HG02678 (cell line): ENCODE data around the gene RFT1.

Experiments
- ATAC-seq: cut with Tn5 transposase; IDR thresholded peaks from one replicate; pipeline ENCODE4 v1.9.1; 2021; ENCODE audit warnings: mild to moderate bottlenecking, moderate library complexity; ENCODE audit not compliant: unreplicated experiment

Gene RFT1, protein sequence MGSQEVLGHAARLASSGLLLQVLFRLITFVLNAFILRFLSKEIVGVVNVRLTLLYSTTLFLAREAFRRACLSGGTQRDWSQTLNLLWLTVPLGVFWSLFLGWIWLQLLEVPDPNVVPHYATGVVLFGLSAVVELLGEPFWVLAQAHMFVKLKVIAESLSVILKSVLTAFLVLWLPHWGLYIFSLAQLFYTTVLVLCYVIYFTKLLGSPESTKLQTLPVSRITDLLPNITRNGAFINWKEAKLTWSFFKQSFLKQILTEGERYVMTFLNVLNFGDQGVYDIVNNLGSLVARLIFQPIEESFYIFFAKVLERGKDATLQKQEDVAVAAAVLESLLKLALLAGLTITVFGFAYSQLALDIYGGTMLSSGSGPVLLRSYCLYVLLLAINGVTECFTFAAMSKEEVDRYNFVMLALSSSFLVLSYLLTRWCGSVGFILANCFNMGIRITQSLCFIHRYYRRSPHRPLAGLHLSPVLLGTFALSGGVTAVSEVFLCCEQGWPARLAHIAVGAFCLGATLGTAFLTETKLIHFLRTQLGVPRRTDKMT

DNA sequence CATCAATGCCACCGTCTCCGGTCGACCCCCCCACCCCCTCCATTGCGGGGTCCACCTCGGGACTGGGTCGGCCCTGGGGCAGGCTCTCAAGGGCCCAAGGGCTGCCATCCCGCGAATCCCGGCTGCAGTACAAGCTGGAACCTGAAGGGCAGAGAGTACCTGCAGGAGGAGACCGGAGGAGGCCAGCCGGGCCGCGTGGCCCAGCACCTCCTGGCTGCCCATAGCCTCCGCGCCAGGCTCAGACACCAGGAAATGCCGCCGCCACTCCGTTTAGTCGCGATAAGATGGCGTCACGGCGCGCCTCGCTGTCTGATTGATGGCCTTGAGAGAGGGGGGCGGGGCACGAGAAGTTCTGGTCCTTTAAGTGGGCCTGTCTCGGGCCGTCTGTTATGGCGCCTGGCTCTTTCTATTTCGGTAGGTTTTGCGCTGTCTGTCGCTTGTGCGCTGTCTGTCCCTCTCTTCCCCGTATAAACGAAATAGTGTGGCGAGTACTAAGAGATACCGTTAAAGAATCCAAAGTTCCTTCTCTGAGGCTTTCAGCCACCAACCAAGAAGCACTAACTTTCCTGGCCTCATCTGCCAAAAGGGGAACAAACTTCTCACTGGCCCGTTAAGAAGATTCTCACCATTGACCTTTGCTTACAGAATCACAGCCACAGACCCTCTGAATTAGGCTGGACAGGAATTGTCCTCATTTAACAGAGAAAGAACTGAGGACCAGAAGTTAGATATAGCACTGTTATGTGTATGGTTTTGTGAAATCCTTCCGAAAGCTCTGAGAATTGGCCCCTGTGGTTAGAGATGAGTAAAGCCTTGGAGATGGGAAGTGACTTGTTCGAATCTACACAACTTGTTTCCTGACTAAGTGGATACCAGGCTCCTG is at the start of gene RFT1:
Gene RFT1, minus strand, starts transcription at position 257 of the 883 bp plus-strand sequence. Its CDS starts 35 bp downstream, at position 222.
- peak; percentile 91 for ATAC-seq

DNA sequence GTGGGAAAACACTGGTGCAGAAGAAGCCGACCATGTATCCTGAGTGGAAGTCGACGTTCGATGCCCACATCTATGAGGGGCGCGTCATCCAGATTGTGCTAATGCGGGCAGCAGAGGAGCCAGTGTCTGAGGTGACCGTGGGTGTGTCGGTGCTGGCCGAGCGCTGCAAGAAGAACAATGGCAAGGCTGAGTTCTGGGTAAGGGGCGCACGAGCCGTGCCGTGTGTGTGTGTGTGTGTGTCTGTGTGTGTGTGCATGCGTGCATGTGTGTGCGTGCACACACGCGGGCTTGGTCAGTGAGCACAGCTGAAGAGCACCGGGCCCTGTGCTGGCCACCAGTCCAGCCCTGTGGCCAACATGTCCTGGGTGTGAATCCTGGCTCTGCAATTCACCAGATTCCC is 49.3 kb upstream of the RFT1 start:
- no peak for ATAC-seq

DNA sequence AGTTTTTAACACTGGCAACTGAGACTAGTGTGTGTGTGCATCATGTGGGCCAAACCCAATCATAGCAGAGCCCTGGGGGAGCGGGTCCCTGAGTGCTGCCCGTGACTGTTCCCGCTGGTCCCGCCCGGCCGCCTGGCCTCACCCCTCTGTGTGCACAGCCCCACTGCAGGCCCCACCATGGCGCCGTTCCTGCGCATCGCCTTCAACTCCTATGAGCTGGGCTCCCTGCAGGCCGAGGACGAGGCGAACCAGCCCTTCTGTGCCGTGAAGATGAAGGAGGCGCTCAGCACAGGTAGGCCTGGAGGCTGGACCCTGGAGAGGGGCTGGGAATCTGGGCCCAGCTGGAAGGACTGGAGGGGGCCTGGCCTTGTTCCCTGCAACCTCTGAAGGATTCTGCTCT is 48.0 kb upstream of the RFT1 start:
- ATAC-seq, result no peak

DNA sequence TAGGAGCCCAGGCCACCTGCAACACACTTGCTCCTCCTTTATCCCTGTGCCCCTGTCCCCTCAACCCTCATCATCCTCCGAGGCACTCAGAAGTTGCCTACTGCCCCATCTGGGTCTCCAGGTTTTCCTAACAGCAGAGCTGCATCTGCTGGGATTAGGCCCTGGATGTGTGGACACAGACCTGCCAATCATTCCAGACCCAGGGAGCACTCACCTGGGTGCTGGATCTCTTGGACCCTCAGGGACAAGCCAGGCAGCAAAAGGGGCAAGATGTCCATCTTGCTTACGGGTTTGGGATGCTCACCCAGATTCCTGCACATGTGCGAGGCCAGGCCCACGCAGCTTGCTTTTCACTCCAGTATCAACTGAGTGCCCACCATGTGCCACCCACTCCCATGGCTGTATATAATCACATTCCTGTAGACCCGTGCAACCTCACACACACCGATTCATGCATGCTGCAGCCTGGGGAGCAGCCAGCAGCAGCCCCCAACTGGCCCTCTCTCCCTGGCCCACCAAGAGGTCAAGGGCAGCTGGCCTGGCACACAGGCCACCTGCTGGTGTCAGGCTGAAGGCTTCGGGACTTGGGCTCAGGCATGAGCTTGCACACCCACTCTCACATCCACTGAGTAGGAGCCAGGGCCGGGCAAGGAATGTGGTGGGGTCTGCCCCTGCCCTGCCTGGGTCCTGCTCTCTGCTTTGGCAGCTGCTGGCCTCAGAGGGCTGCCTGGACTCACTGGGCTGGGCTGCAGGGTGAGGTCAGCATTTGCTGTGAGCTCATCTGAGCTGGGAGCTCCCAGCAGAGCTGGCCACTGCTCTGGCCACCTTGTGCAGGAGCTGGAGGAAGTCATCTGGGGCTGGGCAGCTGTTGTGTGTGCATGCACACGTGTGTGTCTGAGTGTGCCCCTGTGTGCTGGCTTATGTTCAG is 45.6 kb upstream of the RFT1 start:
- no peak for ATAC-seq

DNA sequence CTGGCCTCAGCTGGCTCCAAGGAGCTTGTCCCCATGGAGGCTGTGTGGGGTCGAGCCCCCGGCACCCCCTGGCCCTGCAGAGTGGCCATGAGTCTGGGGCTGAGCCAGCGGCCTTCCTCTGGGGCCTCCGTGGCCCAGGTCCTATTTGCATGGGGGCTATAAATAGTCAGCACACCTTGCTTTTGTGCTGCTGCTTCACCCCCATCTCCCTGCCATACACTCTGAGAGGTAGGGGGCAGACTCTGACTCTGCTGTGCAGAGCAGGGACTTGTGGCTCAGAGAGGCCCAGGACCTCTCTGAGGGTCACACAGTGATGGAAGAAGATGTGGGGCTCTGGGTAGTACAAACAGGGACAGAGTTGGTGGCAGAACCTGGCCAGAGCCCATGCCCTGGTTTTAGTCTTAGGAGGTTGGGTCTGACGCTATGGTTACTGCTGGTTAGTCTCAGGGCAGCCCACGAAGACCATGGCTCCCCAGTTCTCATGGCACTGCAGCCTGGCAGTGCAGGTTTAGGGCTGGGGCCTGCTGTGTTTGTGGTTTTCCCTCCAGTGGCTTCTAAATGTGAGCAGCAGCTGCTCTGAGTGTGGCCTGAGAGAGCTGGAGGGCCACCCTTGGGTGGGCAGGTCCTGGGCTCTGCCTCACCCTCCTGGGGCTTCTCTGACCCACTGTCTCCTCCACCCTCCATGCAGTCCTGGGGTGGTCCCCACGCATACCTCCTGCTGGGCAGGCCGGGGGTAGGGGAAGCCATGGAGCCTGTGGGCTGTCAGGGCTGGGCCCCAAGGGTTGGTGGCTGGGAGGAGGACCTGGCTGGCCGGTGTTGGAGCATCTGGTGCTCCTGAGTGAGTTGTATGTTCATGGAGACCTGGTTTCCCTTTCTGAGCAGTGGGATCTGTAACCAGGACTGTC is 44.4 kb upstream of the RFT1 start:
- peak; percentile 54 for ATAC-seq

DNA sequence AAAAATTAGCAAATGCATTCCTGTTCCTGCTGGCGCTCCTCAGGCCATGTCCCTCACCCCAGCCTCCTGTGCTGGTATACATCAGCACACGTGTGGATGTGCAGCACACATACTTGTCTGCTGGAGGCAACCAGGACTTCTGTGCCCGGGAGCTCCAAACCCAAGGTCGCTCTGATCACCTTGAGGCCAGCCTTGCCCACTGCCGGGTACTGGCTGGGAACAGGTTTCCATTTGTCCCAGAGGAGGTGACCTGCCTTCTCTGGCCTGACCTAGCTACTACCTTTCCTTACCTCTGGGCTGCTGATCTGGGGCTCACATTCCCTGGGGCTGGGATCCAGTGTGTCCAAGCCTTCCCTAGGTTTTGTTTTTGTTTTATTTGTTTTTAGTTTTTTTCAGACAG is 42.9 kb upstream of the RFT1 start:
- no peak for ATAC-seq

DNA sequence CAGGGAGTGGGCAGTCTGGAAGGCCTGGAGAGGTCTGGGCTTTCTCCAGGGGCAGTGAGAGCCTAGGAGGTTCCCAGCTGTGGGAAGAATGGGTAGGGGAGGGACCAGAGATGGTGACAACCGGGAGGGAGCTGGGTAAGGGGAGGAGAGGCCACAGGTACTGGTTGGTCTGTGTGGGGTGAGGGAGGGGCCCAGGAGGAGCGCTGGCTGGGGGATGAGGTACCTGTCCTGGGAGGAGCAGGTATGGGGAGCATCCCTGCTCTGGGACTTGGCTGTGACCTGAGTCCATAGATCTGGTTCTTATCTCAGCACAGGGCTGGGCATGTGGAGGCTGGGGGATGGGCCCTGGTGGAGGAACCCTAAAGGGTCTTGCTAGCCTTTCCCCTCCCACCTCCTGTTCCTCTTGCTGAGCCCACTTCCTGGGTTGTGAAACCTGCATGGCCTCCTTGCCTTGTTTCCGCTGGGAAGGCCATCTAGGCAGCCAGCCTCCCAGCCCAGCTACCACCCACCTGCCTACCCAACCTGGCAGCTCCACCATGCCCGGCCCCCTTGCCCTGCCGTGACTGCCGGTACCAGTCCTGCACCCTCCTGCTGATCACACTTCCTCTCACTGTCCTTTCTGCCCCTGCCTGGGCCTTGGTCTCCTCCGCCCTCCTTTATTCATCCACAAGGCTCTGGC is 41.7 kb upstream of the RFT1 start:
- no peak for ATAC-seq

DNA sequence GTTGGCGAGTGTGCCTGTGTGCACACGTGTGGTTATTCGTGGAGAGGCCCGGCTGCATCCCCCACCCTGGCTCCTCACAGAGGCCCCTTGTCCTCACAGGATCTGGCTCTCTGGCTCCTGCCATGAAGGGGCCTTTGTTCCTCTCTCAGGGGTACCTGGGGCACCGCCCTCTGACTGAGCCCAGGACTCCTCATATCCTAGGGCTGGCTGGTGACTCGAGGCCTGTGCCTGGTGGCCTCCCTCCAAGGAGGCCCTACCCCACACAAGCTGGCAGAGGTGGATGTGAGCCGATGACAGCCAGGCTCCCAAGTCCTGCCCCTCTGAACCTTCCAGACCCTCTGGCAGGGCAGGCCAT is 40.8 kb upstream of the RFT1 start:
- no peak for ATAC-seq

DNA sequence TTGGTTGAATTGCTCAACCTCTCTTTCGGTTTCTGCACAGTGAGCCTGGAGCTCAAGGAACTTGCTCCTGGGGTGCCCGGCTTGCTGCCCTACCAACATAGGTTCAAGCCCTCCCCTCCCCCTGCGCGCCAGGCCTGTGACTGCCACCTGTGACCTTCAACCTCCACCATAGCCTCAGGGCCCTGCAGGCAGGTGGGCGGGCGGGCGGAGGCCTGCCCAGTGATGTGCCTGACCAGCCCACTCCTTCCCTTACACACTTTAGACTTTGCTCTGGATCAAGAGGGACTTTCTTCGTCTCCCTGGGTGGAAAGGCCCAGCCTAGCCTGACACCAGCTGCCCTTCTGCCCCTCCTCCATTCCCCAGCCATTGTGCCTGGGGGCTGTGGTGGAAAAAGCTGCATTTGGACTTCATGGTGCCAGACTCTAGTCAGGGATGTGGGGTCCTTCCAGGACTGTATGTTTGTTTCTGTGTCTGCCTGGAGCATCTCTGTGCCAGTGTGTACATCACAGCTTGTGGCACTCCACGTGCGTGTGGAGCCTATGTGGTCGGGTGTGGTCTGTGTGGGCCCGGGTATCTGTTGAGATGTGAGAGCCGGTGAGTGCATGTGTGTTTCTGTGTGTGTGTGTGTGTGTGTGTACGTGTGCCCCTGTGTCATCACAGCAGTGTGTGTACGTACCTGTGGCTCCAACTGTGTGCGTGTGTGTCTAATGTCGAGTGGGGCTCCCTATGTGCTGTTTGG is 40.3 kb upstream of the RFT1 start:
- no peak for ATAC-seq

DNA sequence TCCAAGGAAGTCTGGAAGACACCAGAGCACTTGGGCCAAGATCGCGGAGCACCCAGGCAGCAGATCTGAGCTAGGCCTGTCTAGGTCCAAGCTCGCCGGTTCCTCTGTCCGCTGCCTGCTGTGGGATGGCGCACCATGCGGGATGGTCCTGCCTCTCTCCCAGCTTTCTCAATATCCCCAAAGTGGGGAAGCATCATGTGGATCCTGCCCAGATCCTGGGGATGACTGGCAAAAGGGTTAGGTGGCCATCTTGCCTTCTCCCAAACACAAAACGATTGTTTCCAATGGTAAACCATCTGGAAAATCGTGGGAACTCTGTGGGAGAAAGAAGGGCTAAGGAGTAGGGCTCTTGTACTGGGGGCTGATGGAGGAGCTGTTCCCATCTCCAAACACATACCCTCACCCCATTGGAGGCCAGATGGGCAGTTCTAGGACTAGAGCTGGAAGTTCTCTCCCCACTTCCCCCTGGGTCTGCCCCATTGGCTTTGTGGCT is 39.6 kb upstream of the RFT1 start:
- no peak for ATAC-seq

DNA sequence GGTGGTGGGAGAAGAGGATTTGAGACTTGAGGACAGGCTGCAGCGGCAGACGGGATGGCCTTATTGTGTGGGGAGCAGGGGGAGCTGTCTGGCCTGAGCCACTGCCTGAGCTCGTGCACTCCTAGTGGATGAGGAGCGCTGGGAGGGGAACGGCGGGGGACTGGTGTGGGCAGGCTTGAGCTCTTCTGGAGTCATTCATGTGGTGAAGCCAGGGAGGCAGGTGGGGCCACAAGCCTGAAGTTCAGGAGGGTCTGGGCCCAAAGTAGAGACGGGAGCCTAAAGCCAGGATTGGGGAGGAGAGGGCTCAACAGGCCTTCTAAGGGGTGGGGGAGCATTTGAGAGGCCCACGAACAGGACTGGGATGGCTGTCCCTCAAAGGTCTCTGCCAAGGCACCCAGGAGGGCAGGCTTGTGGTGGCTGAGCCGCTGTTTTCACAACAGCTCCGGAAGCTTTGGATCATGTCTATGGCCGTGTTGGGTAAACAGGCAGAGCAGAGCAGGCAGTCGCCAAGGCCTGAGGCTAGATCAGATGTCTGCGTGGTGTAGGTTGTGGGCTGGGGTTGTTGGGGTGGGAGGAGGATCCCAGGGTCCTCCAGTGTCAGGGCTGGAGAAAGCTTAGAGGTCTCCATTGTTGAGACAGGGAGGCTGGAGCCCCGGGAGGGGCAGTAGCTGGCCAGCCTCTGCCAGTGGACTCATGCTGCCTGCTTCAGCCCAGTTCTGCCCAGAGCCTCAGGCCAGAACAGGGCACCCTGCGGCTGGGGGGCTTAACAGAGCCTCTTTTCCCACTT is 39.0 kb upstream of the RFT1 start:
- no peak for ATAC-seq

DNA sequence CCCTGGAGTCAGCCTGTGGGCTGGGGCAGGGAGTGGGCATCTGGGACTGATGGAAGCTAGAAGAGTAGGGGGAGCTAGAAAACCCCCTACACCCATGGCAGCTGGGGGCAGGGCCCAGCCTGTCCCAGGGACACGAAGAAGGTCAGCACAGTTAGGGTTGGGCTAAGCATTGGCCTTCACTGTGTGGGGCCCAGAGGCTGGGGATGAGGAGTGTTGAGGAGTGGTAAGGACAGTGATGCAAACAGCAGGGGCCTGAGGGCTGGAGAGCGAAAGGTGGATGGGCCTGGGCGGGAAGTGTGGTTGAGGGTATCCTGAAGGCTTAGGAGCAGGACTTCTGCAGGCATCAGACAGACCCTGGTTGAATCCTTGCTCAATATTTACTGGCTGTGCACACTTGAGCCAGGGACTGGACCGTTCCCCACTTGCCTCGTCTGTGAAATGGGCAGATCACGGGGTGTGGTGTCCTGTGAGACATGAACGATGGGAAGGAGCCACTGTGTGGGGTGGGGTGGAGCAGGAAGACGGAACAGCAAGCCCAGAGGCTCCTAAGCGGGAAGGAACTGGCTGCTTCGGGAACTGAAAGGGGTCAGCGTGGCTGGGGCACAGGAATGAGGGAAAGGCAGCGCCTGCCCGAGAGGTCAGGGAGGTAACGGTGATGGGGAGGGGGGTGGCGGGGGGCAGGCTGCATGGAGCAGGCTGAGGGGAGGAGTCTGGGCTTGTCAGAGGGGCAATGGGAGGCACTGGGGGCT is 38.1 kb upstream of the RFT1 start:
- no peak for ATAC-seq

DNA sequence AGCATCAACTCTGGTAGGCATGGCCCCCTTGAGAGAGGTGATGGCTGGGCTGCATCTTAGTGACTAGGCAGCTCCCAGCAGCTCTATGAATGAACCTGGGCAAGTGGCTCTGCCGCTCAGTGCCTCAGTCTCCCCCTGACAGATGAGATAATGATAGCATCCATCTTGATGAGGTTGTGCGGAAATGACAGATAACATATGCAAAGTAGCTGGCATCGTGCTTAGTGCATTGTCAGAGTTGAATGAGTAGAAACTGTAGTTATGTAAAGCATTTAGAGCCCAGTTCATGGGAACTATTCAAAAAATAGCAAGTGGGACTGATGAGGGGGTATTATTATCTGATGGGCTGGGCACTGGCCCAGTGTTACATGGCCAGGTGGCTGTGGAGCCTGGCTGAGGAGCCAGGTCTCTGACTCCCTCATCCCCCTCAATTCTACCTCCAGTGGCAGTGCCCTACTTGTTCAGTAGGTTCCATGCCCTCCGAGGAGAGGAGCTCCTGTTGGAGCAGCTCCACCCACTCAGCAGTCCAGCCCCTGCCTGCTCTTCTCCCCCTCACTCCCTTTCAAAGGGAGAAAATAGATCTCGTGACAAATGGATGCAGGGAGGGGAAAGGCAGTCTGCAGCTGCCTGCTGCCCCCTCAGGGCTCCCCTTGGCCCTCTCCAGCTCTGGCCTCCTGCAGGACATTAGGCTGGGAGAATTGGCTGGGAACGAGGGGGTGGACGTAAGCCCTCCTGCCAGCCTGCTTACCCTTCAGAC is 37.4 kb upstream of the RFT1 start:
- ATAC-seq, result no peak

DNA sequence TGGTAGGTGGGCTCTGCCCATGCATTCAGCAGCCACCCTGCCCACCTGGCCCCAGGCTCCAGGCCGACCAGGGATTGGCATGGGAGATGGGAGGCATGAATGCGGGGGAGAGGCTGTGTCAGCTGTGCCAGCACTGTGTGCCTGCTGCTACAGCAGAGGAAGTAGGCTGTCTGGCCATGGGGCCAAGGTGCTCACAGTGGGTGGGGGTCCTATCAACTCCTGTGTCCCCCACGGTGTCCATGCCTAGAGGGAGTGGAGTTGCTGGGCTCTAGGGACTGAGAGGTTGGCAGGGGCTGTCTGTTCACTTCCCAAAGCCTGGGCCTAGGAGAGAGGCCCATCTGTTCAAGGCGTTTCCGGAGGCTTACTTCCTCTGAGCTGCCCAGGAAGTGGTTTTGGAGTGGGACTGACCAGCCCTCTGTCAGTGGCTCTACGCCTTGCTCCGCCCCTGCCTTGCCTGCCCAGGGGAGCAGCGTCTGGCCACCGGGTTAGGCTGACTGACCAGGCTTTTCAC is 36.6 kb upstream of the RFT1 start:
- no peak for ATAC-seq

DNA sequence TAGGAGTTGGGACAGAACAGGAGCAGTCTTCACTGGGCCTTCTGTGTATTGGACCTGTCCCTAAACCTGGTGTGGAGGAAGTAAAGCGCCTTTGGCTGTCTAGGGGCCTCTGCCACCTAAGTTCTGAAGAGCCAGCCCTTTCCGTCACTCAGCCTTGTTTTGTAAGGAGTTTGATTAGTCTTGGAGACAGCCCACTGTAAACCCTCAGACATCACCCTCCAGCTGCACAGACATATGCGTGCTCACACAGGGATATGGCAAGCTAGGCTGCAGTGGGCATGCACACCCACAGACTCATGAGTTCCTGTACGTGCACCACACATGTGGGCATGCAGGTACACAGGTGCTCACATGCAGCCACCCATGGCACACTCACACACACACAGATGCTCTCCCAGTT is 36.0 kb upstream of the RFT1 start:
- no peak for ATAC-seq

DNA sequence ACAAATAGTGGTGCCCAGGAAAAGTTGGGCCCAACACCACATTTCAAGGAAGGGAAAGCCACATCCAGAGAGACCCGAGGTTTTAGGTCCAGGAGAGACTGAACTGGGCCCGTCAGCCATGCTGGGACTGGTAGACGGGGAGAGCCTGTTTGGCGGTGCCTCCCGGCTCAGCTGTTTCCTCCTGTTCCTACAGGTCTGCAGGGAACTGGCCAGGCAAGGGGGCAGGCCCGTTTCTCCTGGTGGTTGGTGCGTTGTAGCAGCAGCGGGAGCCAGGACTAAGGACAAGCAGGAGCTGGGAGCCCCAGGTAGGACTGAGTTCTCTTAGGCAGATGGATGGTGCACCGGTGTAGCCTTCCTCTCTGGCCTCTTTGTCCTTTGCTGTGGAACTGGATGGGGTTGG is 34.7 kb upstream of the RFT1 start:
- ATAC-seq, result no peak
